Parathyroid adenoma (tissue), 2 donors: ENCODE results near the gene METTL22.

ENCODE experiments used
- H2AFZ ChIP-seq: fragments of 300-600 bp; sonication (generic); one replicate; pipeline ENCODE4 v1.7.0; 2017; ENCODE audit warnings: antibody characterized with exemption, mild to moderate bottlenecking
- H3K27ac ChIP-seq: fragments of 300-600 bp; sonication (generic); one replicate; pipeline ENCODE4 v1.7.0; 2017
- H3K27me3 ChIP-seq: fragments of 300-600 bp; sonication (generic); one replicate; pipeline ENCODE4 v1.7.0; 2017; ENCODE audit warnings: low read length; ENCODE audit not compliant: control insufficient read depth, insufficient read depth
- H3K36me3 ChIP-seq: fragments of 300-600 bp; sonication (generic); one replicate; pipeline ENCODE4 v1.7.0; 2017; ENCODE audit warnings: low read length; ENCODE audit not compliant: control insufficient read depth, insufficient read depth
- H3K4me1 ChIP-seq: fragments of 300-600 bp; sonication (generic); one replicate; pipeline ENCODE4 v1.7.0; 2017; ENCODE audit warnings: control low read depth
- H3K4me2 ChIP-seq: fragments of 300-600 bp; sonication (generic); one replicate; pipeline ENCODE4 v1.7.0; 2017; ENCODE audit warnings: low read length
- H3K4me3 ChIP-seq: fragments of 300-600 bp; sonication (generic); one replicate; pipeline ENCODE4 v1.7.0; 2017; ENCODE audit warnings: low read depth, low read length
- H3K79me2 ChIP-seq: fragments of 300-600 bp; sonication (generic); one replicate; pipeline ENCODE4 v1.7.0; 2017; ENCODE audit warnings: control low read depth
- H3K9ac ChIP-seq: fragments of 300-600 bp; sonication (generic); one replicate; pipeline ENCODE4 v1.7.0; 2017; ENCODE audit warnings: mild to moderate bottlenecking
- H3K9me3 ChIP-seq: fragments of 300-600 bp; sonication (generic); one replicate; pipeline ENCODE4 v1.7.0; 2017; ENCODE audit warnings: low read length; ENCODE audit not compliant: control insufficient read depth
- CTCF ChIP-seq: fragments of 300-600 bp; sonication (generic); IDR thresholded peaks from one replicate; pipeline ENCODE4 v1.7.0; 2017; ENCODE audit warnings: antibody characterized with exemption, mild to moderate bottlenecking
- donor health status: primary hyperparathyroidism.

Gene METTL22

GRCh38 chr16:8628981-8629725 is 7.7 kb downstream of the METTL22 start:
- Histone ChIP-seq H3K36me3 (no peaks in the 10 kb centered on the region), H3K27ac (no peak overlapping the region), H3K4me1 (no peaks in the 10 kb centered on the region), H3K9ac (no peak overlapping the region), H2AFZ (no peak overlapping the region), H3K4me2 (no peak overlapping the region), H3K4me3 (no peak overlapping the region), H3K79me2 (peaks cover 7% of the 10 kb centered on the region), H3K27me3 (no peaks in the 10 kb centered on the region), H3K9me3 (no peaks in the 10 kb centered on the region)
- TF ChIP-seq CTCF: no peak

- no peak overlapping the region for H3K27ac ChIP-seq
- no peaks in the 10 kb centered on the region for H3K27me3 ChIP-seq
- H3K4me3 ChIP-seq: no peak overlapping the region
- H3K4me1 ChIP-seq: no peaks in the 10 kb centered on the region
- H3K79me2 ChIP-seq: peaks cover 7% of the 10 kb centered on the region
- no peak overlapping the region for H3K4me2 ChIP-seq
- no peaks in the 10 kb centered on the region for H3K36me3 ChIP-seq
- H2AFZ ChIP-seq: no peak overlapping the region
- no peak for TF ChIP-seq CTCF
- H3K9ac ChIP-seq: no peak overlapping the region
- H3K9me3 ChIP-seq: no peaks in the 10 kb centered on the region
These were observed 8.9 kb downstream of the METTL22 start for GRCh38 chr16:8630255-8630953.

- no peak overlapping the region for H3K9ac ChIP-seq
- no peaks in the 10 kb centered on the region for H3K36me3 ChIP-seq
- no peak overlapping the region for H3K27ac ChIP-seq
- no peaks in the 10 kb centered on the region for H3K9me3 ChIP-seq
- H3K79me2 ChIP-seq: peaks cover 7% of the 10 kb centered on the region
- no peak overlapping the region for H3K4me3 ChIP-seq
- no peak overlapping the region for H2AFZ ChIP-seq
- H3K4me1 ChIP-seq: no peaks in the 10 kb centered on the region
- no peak for TF ChIP-seq CTCF
- no peak overlapping the region for H3K4me2 ChIP-seq
- H3K27me3 ChIP-seq: no peaks in the 10 kb centered on the region
These were observed 9.9 kb downstream of the METTL22 start for GRCh38 chr16:8631373-8631772.

- Histone ChIP-seq H3K9ac (no peak overlapping the region), H3K27me3 (no peaks in the 10 kb centered on the region), H3K4me1 (no peaks in the 10 kb centered on the region), H3K27ac (peak overlapping the region; percentile 7), H3K4me3 (no peak overlapping the region), H3K79me2 (peaks cover 7% of the 10 kb centered on the region), H3K4me2 (no peak overlapping the region), H3K36me3 (no peaks in the 10 kb centered on the region), H3K9me3 (no peaks in the 10 kb centered on the region), H2AFZ (no peak overlapping the region)
- TF ChIP-seq CTCF: no peak
These were observed 10.4 kb downstream of the METTL22 start for GRCh38 chr16:8631818-8632465.
